ENCODE results near the gene UCP3.

Gene UCP3

DNA sequence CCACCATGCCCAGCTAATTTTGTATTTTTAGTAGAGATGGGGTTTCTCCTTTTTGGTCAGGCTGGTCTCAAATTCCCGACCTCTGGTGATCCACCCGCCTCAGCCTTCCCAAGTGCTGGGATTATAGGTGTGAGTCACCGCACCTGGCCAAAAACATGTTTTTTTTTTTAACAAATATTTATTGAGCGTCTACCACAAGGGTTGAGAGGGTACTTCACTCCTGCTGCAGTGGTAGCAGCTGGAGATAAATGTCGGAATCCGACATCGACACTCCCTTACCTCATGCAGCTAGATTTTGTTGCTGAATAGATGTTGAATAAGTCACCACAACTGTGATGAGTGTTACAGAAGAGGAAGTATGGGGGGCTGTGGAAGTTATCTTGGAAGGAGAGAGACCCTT lies 57.1 kb downstream of the UCP3 start:
- Mint-ChIP-seq H3K4me1 (peaks cover 47% of the 10 kb centered on the region), H3K4me3 (no peak overlapping the region), H3K36me3 (ENCODE audit: low read depth) (peaks cover 8% of the 10 kb centered on the region), H3K27ac (peak overlapping the region; percentile 49), H3K9me3 (peaks cover 7% of the 10 kb centered on the region), H3K27me3 (ENCODE audit: low read depth, poor library complexity) (peaks cover 12% of the 10 kb centered on the region)
- no peak for TF ChIP-seq CTCF (IDR thresholded peaks at IDR 0.05)
- DNase-seq: no peak

DNA sequence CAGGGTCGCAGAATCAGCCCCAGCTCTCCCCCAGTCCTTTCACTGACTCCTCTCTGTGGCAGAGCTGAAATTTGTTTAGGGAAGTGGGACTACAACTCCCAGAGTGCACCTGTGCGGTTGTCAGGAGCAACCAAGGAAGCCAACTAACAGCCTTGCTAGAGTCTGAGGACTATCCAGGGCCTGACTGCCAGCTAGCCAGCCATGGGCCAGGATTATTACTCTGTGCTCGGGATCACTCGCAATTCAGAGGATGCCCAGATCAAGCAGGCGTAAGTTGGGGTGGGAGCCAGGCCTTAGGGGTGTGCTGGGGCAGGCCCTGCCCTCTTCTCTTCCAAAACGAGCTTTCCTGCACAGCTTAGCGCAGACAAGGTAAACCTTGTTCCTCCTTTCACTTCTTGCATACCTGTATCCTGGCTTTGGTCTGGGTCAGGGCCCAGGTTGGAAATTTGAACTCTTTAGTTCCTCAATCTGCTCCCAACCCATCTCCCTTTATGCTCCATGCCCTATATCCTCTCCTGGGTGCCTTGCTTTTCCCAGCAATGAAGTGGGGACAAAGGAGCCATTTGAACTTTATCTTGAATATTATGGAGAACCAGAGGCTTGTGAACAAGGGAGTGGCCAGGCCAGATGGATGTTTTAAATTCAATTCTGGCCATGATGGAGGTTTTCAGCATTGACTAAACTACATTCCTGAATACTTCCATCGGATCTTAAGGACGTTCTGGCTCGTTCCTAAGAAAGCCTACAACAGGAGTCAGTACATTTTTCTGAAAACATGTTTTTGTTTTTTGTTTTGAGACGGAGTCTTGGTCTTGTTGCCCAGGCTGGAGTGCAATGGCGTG lies 57.8 kb downstream of the UCP3 start, which contains the start of gene DNAJB13:
DNAJB13 (plus strand) TSS at position 158 of the 842 bp plus-strand sequence; CDS start at position 202, 44 bp downstream.
- H3K4me3 Mint-ChIP-seq: no peak within 1 kb of the TSS
- peak; percentile 68 for DNase-seq
- peak within 1 kb of the TSS; percentile 49 for H3K27ac Mint-ChIP-seq
- no peak for TF ChIP-seq CTCF (IDR thresholded peaks at IDR 0.05)
- H3K36me3 Mint-ChIP-seq (ENCODE audit: low read depth): peaks cover 15% of the 10 kb centered on the region
- peaks cover 10% of the 10 kb centered on the region for H3K27me3 Mint-ChIP-seq (ENCODE audit: low read depth, poor library complexity)
- peaks cover 10% of the 10 kb centered on the region for H3K9me3 Mint-ChIP-seq
- peaks cover 40% of the 10 kb centered on the region for H3K4me1 Mint-ChIP-seq
